GM23248 (cell line): ENCODE data around the gene FPR3. TPM values are rescaled to one million over a fixed set of nuclear protein-coding genes. Genes with fewer than 3 reads are reported as not detected.

ENCODE experiments used
- DNase-seq: peaks from one replicate; pipeline ENCODE4 v3.0.0-alpha.2; 2015
- H2AFZ ChIP-seq: fragments of 200-600 bp; sonication (generic); 2 replicates; pipeline ENCODE4 v1.6.1; 2016; ENCODE audit warnings: antibody characterized with exemption
- H3F3A ChIP-seq: fragments of 200-600 bp; sonication (generic); 2 replicates; pipeline ENCODE4 v1.6.1; 2016; ENCODE audit warnings: mild to moderate bottlenecking, antibody characterized with exemption, mixed run types; ENCODE audit not compliant: insufficient read depth
- H3K27ac ChIP-seq: fragments of 200-600 bp; sonication (generic); 2 replicates; pipeline ENCODE4 v1.5.1; 2016; ENCODE audit warnings: mild to moderate bottlenecking
- H3K27me3 ChIP-seq: fragments of 200-600 bp; sonication (generic); replicated peaks from 2 replicates; pipeline ENCODE4 v1.6.1; 2016; ENCODE audit warnings: mild to moderate bottlenecking; ENCODE audit not compliant: insufficient read depth
- H3K36me3 ChIP-seq: fragments of 200-600 bp; sonication (generic); 2 replicates; pipeline ENCODE4 v1.6.1; 2016; ENCODE audit warnings: low read depth, mild to moderate bottlenecking
- H3K4me1 ChIP-seq: fragments of 200-600 bp; sonication (generic); 2 replicates; pipeline ENCODE4 v1.6.1; 2016; ENCODE audit warnings: mild to moderate bottlenecking; ENCODE audit not compliant: insufficient read depth
- H3K4me2 ChIP-seq: fragments of 200-600 bp; sonication (generic); one replicate; pipeline ENCODE4 v1.6.1; 2016; ENCODE audit warnings: mild to moderate bottlenecking; ENCODE audit not compliant: unreplicated experiment
- H3K4me3 ChIP-seq: fragments of 200-600 bp; sonication (generic); 2 replicates; pipeline ENCODE4 v1.5.1; 2016; ENCODE audit warnings: mild to moderate bottlenecking
- H3K79me2 ChIP-seq: fragments of 200-600 bp; sonication (generic); 2 replicates; pipeline ENCODE4 v1.6.1; 2016; ENCODE audit warnings: mild to moderate bottlenecking; ENCODE audit not compliant: insufficient read depth
- H3K9ac ChIP-seq: fragments of 200-600 bp; sonication (generic); 2 replicates; pipeline ENCODE4 v1.6.1; 2016; ENCODE audit warnings: mild to moderate bottlenecking
- H3K9me2 ChIP-seq: fragments of 200-600 bp; sonication (generic); 2 replicates; pipeline ENCODE4 v1.6.1; 2016; ENCODE audit warnings: mixed run types, mild to moderate bottlenecking, moderate library complexity; ENCODE audit not compliant: insufficient read depth
- H3K9me3 ChIP-seq: fragments of 200-600 bp; sonication (generic); one replicate; pipeline ENCODE4 v1.6.1; 2017; ENCODE audit warnings: low read depth
- H4K20me1 ChIP-seq: fragments of 200-600 bp; sonication (generic); 2 replicates; pipeline ENCODE4 v1.6.0; 2016; ENCODE audit not compliant: insufficient read depth
- EZH2 ChIP-seq: fragments of 200-600 bp; sonication (generic); IDR thresholded peaks from 2 replicates; pipeline ENCODE4 v1.6.1; 2018; ENCODE audit warnings: antibody characterized with exemption, mild to moderate bottlenecking; ENCODE audit not compliant: insufficient read depth, poor library complexity, severe bottlenecking
- EZH2phosphoT487 ChIP-seq: fragments of 200-600 bp; sonication (generic); IDR thresholded peaks from 2 replicates; pipeline ENCODE4 v1.6.1; 2018; ENCODE audit warnings: antibody characterized with exemption, moderate library complexity, mild to moderate bottlenecking, low read depth; ENCODE audit not compliant: insufficient read depth
- WGBS, 2 experiments: methylation state at CpG; one replicate each; pipeline ENCODE4 v1.1.6; 2015 to 2017; ENCODE audit warnings: low lambda C conversion rate in 2 of 2, low coverage in 1 of 2; ENCODE audit errors: missing lambda C conversion rate in 2 of 2; 5-methylcytosine and 5-hydroxymethylcytosine counted together
- in situ Hi-C: fragments of 300-500 bp; cut with MboI; formaldehyde crosslinking; loops from 2 replicates; pipeline ENCODE4 v1.15.0; 2020
- polyA plus RNA-seq: library from polyadenylated mRNA; unstranded; fragments of >200 nt; fragmentation: Nextera tagmentation; extraction: Ambion mirVana; gene quantifications from 2 replicates; pipeline ENCODE4 v1.2.1, GENCODE V29; 2016
- total RNA-seq: library from RNA; depleted of rRNA; stranded (reverse); fragments of >200 nt; shearing (Covaris generic); gene quantifications from 2 replicates; pipeline ENCODE4 v1.2.3, GENCODE V29; 2014

Gene FPR3
- total and polyA plus RNA-seq, 2 experiments from 2014 or later, result not detected

DNA sequence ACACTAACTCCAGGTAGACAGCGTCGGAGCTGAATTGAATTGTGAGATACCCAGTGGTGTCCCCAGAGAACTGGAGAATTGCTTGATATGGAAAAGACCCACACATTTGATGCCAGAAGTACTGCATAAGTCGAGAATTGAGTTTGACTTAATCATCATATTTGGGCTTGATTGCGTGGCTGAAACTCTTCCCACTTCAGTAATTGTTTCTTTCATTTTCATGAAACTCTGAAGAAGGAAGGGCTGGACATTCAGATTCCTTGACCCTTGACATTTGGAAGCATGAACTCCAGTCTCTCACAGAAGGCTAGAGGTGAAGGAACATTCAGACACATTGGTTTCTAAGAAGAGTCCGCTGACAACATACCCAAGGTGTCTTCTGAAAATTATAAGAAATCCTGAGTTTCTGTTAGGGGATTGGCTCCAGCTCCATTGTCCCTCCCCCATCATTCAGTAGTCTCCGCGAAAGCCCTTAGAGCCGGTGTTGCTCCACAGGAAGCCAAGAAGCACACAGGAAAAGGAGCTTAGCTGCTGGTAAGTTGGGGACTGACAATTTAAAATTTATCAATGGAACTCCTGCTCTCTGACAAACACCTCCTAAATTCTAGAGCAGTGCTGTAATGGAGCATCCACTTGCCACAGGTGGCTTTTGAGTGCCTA, 34.1 kb upstream of the FPR3 start, which contains the start of gene FPR2:
TSS of gene FPR2 (plus strand) at position 484 of the 660 bp plus-strand sequence. CDS start 7,479 bp downstream, outside the sequence.
- no peaks in the 10 kb centered on the region for H3K9me3 ChIP-seq
- no peak within 1 kb of the TSS for H3K27ac ChIP-seq
- H3K36me3 ChIP-seq, result no peaks in the 10 kb centered on the region
- in situ Hi-C loops, result no loop called here
- TF ChIP-seq EZH2, result no peak
- TF ChIP-seq EZH2phosphoT487, result no peak
- 46 to 50% methylated on average over 8 of the region's 8 CpGs for WGBS, 2 experiments
- H3K4me2 ChIP-seq, result no peak within 1 kb of the TSS
- H3K4me3 ChIP-seq, result no peak within 1 kb of the TSS
- H3F3A ChIP-seq, result no peaks in the 10 kb centered on the region
- no peaks in the 10 kb centered on the region for H3K79me2 ChIP-seq
- H3K4me1 ChIP-seq, result no peaks in the 10 kb centered on the region
- no peak within 1 kb of the TSS for H2AFZ ChIP-seq
- no peak for DNase-seq
- H3K27me3 ChIP-seq, result peaks cover 7% of the 10 kb centered on the region; the same call in 1 of the 2 replicates
- no peaks in the 10 kb centered on the region for H4K20me1 ChIP-seq
- no peaks in the 10 kb centered on the region for H3K9me2 ChIP-seq
- no peak within 1 kb of the TSS for H3K9ac ChIP-seq

- no peaks in the 10 kb centered on the region for H4K20me1 ChIP-seq
- H2AFZ ChIP-seq, result no peak overlapping the region
- no peak overlapping the region for H3K4me2 ChIP-seq
- H3K27ac ChIP-seq, result no peak overlapping the region
- no peaks in the 10 kb centered on the region for H3K79me2 ChIP-seq
- 58 to 64% methylated on average over 7 of the region's 7 CpGs for WGBS, 2 experiments
- H3K4me1 ChIP-seq, result no peaks in the 10 kb centered on the region
- TF ChIP-seq EZH2phosphoT487 (no peak), EZH2 (no peak)
- H3K36me3 ChIP-seq, result no peaks in the 10 kb centered on the region
- DNase-seq, result no peak
- peaks cover 7% of the 10 kb centered on the region; the same call in 1 of the 2 replicates for H3K27me3 ChIP-seq
- no peaks in the 10 kb centered on the region for H3K9me3 ChIP-seq
- H3K9ac ChIP-seq, result no peak overlapping the region
- H3K9me2 ChIP-seq, result no peaks in the 10 kb centered on the region
- H3K4me3 ChIP-seq, result no peak overlapping the region
- no peaks in the 10 kb centered on the region for H3F3A ChIP-seq
- in situ Hi-C loops, result no loop called here
These were observed 33.3 kb upstream of the FPR3 start for GRCh38 chr19:51761696-51762095.

DNA sequence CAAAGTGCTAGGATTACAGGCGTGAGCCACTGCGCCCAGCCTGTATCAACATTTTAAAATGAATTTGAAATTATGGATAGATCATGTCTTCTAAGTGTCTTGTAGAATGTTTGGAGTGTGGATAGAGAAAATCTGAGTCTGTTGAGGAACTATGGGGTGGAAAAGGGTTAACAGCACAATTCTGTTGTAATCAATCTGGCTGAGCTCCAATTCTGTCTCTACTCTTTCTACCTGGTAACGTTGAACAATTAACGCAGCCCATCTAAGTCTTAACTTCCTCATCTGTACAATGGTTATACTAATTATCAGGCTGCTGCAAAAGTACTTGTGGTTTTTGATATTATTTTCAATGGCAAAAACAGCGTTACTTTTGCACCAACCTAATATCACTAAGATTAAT, 29.9 kb upstream of the FPR3 start:
- Histone ChIP-seq H3K4me1 (no peaks in the 10 kb centered on the region), H3K9ac (no peak overlapping the region), H3K27ac (no peak overlapping the region), H3K27me3 (peaks cover 7% of the 10 kb centered on the region; the same call in 1 of the 2 replicates), H3K4me3 (no peak overlapping the region), H2AFZ (no peak overlapping the region), H3F3A (no peaks in the 10 kb centered on the region), H3K4me2 (no peak overlapping the region), H3K79me2 (no peaks in the 10 kb centered on the region), H3K9me3 (no peaks in the 10 kb centered on the region), H4K20me1 (no peaks in the 10 kb centered on the region), H3K9me2 (no peaks in the 10 kb centered on the region), H3K36me3 (no peaks in the 10 kb centered on the region)
- 17 to 23% methylated on average over 5 of the region's 5 CpGs for WGBS, 2 experiments
- in situ Hi-C loops, result no loop called here
- no peak for TF ChIP-seq EZH2
- no peak for TF ChIP-seq EZH2phosphoT487
- no peak for DNase-seq

GRCh38 chr19:51766461-51766860, 28.5 kb upstream of the FPR3 start:
- no peaks in the 10 kb centered on the region for H3K9me2 ChIP-seq
- no peak overlapping the region for H3K4me3 ChIP-seq
- H3K4me1 ChIP-seq, result no peaks in the 10 kb centered on the region
- DNase-seq, result no peak
- no peak overlapping the region for H3K27ac ChIP-seq
- H3F3A ChIP-seq, result no peaks in the 10 kb centered on the region
- WGBS, 2 experiments, result 32 to 36% methylated on average over 5 of the region's 5 CpGs
- no peak overlapping the region for H3K4me2 ChIP-seq
- TF ChIP-seq EZH2phosphoT487 (no peak), EZH2 (no peak)
- no peak overlapping the region for H2AFZ ChIP-seq
- peaks cover 7% of the 10 kb centered on the region; the same call in 1 of the 2 replicates for H3K27me3 ChIP-seq
- H3K9ac ChIP-seq, result no peak overlapping the region
- no peaks in the 10 kb centered on the region for H4K20me1 ChIP-seq
- in situ Hi-C loops, result no loop called here
- no peaks in the 10 kb centered on the region for H3K36me3 ChIP-seq
- H3K9me3 ChIP-seq, result no peaks in the 10 kb centered on the region
- H3K79me2 ChIP-seq, result no peaks in the 10 kb centered on the region
